Renal pelvis (tissue), 4 donors: ENCODE measurements around the gene ARMC10. TPM values are rescaled to one million over a fixed set of nuclear protein-coding genes. Genes with fewer than 3 reads are reported as not detected.
"Not testable (repeated sequence)": the region's sequence is repeated elsewhere in the genome, so short reads cannot be mapped to it uniquely, and the experiment has no call there.

ENCODE experiments used
- DNase-seq: peaks from one replicate; pipeline ENCODE4 v3.0.0-alpha.2; 2013
- polyA plus RNA-seq, 3 donors: library from polyadenylated mRNA; unstranded; fragments of 120-200 nt; gene quantifications; one replicate each; pipeline ENCODE4 v1.2.1, GENCODE V29; 2013; ENCODE audit not compliant: insufficient read length in 3 of 3

The ARMC10 gene
- polyA plus RNA-seq, 3 donors, result 48.4 to 56.4 (median 53.6) TPM

DNA sequence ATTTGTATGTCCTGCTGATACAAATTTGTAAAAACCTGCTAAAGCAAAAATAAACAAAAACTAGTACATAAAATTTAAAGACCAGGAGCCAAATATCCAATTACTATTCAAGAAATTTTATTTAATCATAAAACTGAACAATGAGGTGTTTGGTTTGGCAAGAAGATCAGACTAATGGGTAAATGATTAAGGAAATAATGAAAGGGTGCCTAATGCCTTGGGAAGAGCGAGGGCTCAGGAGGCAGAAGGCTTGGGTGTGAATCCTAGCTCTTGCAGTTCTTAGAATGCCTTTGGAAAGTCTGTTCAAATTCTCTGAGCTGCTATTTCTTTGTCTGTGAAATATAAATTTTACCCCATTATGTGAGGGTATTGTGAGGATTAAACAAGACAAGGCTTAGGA lies 41.6 kb downstream of the ARMC10 start:
- DNase-seq, result no peak

DNA sequence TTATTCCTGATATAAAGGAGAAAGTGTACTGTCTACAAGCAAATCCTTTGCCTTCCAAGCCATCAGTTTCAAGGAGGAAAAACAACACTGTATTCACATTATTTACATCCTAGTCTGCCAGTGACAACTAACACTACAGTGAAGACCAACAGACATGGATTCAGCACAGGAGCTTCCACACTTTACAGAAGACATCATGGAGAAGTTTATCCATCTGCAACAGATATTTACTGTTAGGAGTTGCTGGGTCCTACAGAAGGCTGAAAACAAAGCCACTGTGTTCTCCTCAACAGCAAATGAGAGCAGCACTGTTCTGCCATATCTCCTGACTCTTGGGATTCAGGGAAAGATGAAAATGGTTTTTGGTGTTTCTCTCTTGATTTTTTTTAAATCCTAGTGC lies 42.1 kb downstream of the ARMC10 start:
- DNase-seq, result no peak

DNA sequence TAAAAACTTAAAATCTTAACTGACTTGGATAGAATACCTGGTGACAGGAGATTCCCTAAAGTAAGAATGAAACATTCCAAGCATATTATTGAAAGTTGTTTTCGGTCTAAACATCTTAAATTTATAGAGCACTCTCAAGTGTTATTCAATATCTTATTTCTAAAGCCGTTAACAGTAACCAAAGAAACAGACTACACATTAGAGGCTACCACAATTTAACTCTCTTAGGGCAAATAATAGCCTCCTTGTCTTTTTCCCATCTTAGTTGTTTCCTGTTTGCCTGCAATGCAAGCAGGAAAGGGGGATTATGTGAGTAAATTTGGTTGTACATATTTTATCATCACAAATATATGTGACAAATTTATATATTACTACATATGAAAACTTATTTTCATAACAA lies 42.5 kb downstream of the ARMC10 start:
- DNase-seq, result no peak

DNA sequence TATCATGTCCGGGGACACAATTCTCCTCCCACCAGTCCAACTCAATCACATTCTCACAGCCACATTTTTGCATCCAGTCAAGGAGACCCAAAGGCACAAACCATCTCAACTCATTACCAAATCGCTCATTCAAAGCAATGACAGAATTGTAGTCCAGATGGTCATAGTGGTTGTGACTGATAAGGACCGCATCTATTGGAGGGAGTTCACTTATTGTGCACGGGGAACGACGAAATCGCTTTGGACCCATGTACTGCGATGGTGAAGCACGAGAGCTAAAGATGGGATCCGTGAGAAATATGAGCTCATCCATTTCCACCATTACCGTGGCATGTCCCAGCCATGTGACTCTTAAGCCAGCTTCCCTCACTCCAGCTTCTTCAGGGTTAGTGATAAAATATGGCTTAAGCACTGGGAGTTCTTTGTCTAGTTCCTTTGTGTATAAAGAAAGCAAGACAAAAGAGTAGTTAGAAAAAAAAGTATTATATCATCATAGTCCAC lies 44.9 kb downstream of the ARMC10 start:
- no peak for DNase-seq

DNA sequence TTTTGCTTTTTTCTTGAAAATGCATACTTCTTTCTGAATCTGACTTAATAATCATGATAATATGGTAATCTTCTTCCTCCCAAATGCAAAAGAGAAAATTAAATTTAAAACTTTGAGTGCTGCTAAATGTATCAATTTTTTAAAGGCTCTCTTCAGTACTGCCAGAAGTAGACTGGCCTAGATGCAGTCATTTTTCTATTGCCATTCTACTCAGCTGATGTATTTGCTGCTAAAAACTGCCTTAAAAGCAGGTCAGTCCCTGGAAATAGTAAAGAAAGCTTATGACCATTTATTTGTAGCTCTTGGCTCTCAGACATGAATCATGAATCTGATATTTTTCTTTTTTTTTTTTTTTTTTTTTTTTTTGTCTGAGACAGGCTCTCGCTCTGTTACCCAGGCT lies 45.4 kb downstream of the ARMC10 start:
- DNase-seq, result no peak

DNA sequence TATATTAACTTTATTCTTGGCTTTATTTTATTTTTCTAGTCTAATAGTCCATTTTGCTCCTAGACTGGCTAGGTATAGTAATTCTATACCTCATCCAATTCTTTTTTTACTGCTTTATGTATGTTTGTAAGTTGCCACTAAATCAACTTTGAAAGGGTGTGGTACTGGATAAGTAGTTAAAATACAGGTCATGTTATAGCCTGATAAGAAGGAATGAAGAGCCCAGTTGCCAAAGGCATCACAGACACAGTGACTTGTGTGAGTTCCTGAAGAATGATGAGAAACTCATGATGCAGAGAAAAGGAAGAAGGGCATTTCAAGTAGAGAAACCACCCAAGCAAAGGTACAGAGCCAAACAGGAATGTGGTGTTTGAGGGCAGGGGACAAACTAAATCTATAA lies 46.7 kb downstream of the ARMC10 start:
- DNase-seq, result no peak

DNA sequence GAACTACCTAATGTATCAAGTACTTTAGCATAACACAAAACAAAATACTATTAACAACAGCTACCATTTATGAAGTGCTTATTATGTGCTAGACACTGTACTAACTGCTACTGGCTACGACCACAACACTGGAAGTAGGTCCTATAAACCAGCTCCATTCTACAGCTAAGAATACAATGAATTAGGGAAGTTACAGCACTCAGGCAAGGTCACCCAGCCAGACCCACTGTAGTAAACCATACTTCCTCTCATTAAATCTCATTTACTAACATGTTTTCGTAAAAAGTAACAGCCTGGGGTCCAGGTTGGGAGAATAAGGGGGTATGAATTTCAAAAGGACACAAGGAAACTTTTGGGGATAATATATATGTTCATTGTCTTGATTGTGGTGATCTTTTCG lies 48.6 kb downstream of the ARMC10 start:
- DNase-seq, result no peak

DNA sequence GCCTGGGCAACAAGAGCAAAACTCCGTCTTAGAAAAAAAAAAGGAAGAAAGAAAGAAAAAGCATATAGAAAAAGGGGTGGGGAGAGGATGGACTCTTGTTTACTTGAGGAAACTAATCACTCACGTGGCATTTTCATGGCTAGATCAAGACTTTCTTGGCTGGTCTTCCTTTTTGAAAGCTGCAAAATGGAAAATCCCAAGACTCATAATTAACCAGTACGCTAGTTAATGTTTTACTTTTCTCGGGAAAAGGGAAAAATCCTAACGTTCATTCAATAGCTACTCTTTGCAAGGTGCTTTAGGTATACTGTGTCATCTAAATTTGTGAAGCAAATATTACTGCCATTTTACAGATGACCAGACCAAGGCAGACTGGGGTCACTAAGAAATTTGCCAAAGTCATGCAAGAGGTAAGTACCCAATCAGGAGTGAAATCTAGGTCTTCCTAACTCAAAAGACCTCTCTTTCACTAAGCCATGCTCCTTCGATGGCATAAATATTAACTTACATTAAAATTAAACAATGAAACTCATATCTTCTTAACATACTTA lies 49.6 kb downstream of the ARMC10 start:
- no peak for DNase-seq

DNA sequence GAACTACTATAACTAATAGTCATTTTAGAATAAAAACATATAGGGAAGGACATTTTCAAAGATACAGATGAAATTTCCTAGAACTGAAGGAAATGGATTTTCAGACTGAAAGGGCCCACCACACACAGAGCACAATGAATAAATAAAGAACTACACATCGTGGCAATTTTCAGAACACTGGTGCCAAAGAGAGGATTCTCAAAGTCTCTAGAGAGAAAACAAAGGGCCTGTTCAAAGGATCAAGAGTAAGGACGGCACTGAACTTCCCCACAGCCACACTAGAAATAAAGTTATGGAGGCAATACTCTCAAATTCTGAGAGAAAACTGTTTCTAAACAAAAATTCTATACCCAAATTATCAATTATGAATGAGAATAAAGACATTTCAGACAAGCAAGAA lies 52.1 kb downstream of the ARMC10 start:
- no peak for DNase-seq

DNA sequence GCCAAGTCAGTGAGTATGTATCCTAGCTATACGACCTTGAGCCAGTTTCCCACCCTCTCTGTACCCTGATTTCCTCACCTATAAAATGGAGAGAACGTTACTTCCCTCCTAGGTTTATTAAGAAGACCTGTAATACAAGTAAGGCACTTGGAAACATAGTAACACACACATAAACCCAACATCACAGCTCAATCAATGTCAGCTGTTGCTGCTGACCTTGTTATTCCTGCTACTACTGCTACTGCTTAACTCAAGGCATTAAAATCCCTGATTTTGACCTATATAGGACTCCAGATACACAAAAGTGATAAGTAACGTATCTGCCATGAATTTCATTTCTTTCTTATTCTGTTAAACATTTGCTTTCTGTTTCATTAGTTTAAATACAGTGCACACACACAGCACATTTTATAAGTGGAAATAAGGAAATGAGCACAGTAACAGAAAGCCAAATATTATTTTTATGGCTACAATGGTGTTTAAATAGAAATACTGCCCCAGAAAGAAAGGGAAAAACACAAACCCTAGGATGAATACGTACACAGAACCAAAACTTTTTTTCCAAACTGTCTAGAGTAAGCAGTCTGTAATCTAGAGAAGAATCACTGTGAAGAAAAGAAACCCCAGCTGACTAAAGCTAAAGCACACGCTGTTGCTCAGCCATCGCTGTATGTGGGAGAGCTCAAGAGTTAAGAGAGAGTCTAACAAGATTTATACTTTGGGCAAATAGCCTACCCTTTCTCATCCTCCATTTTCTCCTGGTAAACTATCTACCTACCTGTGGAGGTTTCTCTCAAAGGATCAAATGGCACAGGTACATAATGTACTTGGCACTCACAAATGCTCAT lies 55.0 kb downstream of the ARMC10 start:
- no peak for DNase-seq

DNA sequence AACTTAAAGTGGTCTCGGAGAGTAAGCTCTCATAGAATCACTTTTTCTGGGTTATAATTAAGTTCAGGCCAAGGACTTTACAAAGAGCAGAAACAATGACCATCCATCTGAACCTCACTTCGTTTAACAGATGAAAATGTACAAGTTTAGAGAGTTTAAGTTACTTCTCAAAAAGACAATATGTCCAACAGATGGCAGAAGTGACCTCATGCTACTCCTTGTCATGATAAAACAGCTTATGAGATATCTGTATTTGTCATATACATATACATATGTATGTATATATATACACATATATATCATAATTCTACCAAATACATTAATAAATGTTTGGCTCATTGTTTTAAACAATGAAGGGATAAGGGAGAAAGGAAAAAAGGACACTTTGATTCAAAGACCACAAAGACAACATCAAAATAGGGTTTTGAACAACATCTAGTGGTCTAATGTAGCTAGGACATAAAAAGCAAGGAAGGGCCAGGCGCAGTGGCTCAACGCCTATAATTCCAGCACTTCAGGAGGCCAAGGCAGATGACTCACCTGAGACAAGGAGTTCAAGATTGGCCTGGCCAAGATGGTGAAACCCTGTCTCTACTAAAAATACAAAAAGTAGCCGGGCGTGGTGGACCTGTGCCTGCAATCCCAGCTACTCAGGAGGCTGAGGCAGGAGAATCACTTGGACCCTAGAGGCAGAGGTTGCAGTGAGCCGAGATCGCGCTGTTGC lies 56.1 kb downstream of the ARMC10 start:
- DNase-seq, result no peak

DNA sequence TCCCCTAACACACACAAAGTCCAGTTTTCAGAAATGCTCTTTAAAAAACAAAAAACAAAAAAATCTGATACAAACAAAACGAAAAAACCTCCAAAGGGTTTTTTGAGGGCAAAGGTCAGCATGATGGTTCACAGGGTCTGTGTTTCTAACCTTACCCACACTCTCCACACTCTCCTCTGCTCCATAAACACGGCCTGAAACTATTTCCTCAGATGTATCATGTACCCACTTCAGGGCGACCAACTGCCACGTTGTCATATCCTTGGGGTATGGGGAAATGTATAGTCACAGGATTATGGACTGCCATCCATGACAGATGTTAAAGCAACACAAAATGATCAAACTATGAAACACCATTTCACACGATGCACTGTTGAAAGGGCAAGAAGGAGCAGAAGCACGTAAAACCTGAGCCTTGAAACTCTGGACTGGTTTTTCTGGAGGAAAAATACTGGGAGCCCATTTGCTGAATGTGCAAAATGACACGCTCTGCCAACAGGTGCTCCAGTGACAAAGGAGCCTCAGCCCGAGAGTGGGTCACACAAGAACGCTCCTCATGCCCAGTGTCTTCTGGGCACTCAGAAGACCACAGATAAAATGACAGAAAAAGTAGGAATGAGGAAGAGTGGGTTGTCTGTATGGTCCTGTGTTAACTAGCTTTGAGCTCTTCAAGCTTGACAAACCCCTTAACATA lies 58.2 kb downstream of the ARMC10 start:
- DNase-seq, result no peak

DNA sequence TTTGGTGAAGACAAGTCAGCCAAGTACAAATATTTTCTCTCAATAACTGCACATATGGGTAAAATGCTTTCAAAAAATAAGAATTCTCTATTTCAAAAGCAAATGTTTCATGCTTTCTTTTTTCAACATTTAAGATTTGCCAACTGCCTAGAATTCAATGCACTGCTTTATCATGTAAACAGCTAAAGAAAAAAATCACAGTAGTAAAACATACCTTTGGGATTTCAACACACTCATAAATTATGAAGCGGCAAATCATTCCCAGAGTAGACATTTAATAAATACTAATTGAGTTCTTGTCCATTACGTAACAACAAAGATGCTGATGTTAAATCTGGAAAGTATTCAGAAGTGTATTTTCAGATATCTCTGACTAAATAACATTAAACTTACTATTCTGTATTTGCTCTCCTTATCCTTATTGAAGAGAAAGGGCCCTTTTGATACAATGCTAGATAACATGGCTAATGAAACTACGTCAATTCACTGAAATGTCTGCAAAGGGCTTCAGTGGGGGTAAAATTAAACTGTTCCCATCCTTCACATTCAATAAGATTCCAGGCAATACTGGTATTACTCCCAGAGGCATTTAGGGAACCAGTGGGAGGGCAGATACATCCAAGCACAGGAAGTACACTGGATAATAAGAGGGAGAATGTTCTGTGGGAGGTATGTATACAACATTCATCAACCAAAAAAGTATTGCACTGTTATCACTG lies 60.1 kb downstream of the ARMC10 start:
- no peak for DNase-seq

DNA sequence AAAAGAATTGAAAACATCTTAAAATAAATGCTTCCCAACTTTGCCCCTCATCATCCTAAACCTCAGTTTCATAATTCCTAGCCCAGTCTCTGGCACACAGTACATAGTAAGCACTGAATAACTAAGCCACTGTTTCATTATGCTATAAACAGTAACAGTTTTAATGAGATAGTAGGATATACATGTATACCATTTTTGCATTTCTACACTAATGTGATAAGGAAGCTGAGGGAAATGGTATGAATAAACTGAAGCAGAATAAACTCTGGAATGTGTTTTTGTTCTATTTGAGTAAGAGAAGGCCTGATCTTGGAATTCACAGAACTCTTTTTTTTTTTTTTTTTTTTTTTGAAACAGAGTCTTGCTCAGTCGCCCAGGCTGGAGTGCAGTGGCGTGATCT lies 65.1 kb downstream of the ARMC10 start:
- DNase-seq, result no peak

DNA sequence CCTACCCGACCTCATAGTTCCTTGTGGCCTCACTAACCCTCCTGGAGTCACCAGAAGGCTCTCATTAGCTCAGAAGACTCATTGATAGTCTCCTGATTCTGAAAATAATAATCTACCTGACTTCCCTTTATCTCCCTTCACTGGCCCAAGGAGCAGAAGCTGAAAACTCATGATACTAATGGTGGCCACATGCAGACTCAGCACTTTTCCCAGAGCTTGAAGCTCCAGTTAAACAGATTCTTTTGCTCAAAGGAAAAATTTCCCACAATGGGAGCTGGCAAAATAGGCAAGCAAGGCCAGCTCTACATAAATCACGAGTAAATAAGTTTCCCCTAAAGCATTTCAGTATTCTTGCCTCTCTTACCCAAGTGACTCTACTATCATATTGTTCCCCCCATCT lies 65.7 kb downstream of the ARMC10 start:
- DNase-seq, result no peak

DNA sequence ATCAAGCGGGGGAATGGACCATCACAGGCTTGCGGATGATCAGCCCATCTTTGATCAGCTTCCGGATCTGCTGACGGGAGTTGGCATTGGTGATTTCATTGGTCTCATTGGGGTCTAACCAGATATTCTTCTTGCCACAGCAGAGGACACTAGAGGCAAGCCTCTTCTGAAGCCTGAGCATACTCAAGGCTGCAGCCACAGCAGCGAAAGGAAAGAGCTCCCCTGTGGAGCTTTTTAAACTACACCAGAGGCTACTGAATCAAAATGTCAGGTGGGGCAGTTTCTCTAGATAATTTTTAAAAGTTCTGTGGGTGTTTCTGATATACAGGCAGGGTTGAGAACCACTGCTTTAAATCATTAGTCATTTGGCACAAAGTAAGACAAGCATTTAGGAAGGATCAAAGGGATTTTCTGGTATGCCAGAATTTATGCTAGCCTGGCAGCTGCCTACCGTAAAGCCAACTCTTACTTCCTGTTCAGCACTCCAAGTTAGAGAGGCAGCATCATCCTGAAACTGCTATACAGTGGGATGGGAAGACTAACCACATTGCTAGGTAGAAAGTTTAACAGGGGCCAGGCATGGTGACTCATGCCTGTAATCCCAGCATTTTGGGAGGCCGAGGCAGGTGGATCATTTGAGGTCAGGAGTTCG lies 66.9 kb downstream of the ARMC10 start:
- DNase-seq, result no peak

DNA sequence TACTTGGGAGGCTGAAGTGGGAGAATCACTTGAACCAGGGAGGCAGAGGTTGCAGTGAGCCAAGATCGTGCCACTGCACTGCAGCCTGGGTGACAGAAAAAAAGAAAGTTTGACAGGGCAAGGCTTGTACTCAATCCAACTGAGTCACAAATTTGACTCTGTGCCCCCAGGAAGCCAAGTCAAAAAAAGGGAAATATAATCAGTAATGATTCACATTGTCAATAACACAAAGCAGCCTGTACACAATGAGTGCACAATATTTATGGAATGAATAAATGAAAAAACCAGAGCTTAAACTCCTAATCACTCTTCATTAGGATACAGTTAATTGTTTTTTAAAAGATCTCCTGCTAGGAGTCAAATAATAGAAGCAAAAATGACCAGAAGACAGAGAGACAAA lies 67.6 kb downstream of the ARMC10 start:
- DNase-seq, result no peak

DNA sequence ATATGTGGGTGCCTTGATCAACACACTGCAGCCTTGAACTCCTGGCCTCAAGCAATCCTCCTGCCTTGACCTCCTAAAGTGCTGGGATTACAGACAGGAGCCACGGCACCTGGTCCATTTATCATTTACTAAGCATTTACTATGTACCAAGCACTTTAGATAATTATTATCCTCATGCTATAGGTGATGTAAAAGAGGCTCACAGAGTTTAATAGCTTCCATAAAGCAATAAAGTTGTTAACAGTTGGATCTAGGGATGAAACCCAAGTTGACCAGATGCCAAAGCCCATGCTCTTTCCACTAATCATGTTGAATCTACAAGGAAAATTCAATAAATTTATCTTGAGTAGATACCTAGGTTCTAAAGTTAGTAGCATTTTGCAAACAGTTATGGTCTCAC lies 68.9 kb downstream of the ARMC10 start:
- no peak for DNase-seq

DNA sequence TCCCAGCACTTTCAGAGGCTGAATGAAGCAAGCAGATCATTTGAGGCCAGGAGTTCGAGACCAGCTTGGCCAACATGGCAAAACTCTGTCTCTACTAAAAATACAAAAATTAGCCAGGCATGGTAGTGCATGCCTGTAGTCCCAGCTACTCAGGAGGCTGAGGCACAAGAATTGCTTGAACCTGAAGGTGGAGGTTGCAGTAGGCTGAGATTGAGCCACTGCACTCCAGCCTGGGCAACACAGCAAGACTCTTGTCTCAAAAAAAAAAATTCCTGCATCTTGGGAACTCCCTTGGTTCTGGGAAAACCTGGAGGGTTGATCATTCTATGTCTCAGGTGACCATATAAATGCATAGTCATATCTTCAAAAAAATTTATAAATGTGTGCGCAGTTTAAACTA lies 69.8 kb downstream of the ARMC10 start:
- DNase-seq, result not testable (repeated sequence)

DNA sequence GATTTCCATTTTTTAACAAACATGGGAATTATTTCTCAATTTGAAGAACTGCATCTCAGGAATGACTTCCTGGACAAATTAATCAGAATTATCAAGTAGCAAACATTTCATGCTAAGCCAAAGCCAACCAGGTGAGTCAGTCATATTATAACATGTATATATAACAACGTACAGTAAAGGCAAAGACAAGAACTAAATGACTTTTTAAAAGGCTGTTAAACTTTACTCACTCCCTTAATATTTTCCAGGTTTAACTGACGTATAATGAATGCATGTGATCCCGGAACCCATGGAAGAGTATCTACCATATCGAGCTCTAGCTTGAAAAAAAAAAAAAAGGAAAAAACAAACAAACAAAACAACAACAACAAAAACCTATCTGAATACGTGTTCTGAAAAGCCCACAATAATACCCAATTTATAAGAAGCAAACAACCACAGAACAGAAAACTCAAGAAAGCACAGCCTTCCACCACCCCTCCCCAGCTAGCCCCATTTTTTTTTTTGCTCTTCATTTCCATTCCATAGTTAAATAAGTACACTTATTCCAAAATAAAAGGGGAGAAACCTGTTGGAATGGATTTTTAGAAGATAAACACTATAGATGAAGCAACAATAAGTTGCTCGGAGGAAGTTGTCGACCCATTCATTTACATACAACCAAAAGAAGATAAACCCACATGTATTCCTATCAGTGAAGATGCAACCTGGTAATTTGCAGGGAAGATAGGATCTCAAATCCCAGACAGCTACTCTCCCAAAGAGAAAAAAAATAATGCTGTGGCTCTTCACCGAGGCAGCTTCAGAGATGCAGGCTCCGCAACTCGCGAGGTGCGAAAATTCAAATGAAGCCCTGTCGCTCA lies 73.4 kb downstream of the ARMC10 start:
- DNase-seq, result no peak
